Endothelial cell of umbilical vein (primary cell): ENCODE data around the gene PARM1. TPM values are rescaled to one million over a fixed set of nuclear protein-coding genes. Genes with fewer than 3 reads are reported as not detected.

Experiments
- BruUV-seq: library from RNA; stranded (reverse); fragments of 400-500 nt; replicated peaks from 2 replicates; lab custom pipeline; 2021; lab: Mats Ljungman, UMichigan
- CTCF ChIA-PET: fragments of 300-600, 350-600 bp; sonication (Branson Sonifier 250); formaldehyde crosslinking; loops from one replicate; lab custom pipeline; 2021; ENCODE audit warnings: antibody characterized with exemption, inconsistent platforms; lab: Charles Lee
- POLR2A ChIA-PET: fragments of 300-600, 350-600 bp; sonication (Branson Sonifier 250); formaldehyde crosslinking; loops from one replicate; lab custom pipeline; 2021; ENCODE audit warnings: antibody characterized with exemption, inconsistent platforms; lab: Charles Lee
- DNase-seq: peaks from one replicate; pipeline ENCODE4 v3.0.0-alpha.2; 2011; ENCODE audit warnings: low read depth, low spot score
- FAIRE-seq: peaks from 2 replicates; lab custom pipeline; 2011; peaks lifted over from hg19 to GRCh38; lab: Jason Lieb, UNC
- H2AFZ ChIP-seq: 2 replicates; pipeline ENCODE4 v1.6.0; 2012; ENCODE audit warnings: low read depth, low read length, control low read depth, inconsistent platforms
- H3K27ac ChIP-seq: 2 replicates; pipeline ENCODE4 v1.5.1; 2011; ENCODE audit warnings: low read depth, mild to moderate bottlenecking, control low read depth, low read length, moderate library complexity; ENCODE audit not compliant: insufficient read depth
- H3K27me3 ChIP-seq, 2 experiments: 2 replicates each; pipeline versions ENCODE4 v1.6.0 to v1.6.1; 2011; ENCODE audit warnings: low read length in 2 of 2, mixed read lengths in 1 of 2; ENCODE audit not compliant: control insufficient read depth in 2 of 2, insufficient read depth in 2 of 2
- H3K36me3 ChIP-seq, 2 experiments: 2 replicates in 1 of 2; 3 replicates in 1 of 2; pipeline ENCODE4 v1.5.1; 2011; ENCODE audit warnings: low read length in 2 of 2, mild to moderate bottlenecking in 1 of 2, moderate library complexity in 1 of 2; ENCODE audit not compliant: control insufficient read depth in 2 of 2, insufficient read depth in 2 of 2; ENCODE audit errors: extremely low read depth in 1 of 2
- H3K4me1 ChIP-seq: 3 replicates; pipeline ENCODE4 v1.5.1; 2011; ENCODE audit warnings: mild to moderate bottlenecking, low read length; ENCODE audit not compliant: control insufficient read depth, insufficient read depth; ENCODE audit errors: extremely low read depth
- H3K4me2 ChIP-seq: 2 replicates; pipeline ENCODE4 v1.6.1; 2011; ENCODE audit warnings: low read length, control low read depth, mixed read lengths; ENCODE audit not compliant: insufficient read depth
- H3K4me3 ChIP-seq, 3 experiments: fragments of 200-600 bp in 1 of 3; sonication (generic), shearing (Covaris generic) in 1 of 3; replicated peaks in 1 of 3; 2 replicates each; pipeline ENCODE4 v1.5.1; 2011 to 2016; ENCODE audit warnings: control low read depth in 3 of 3, low read length in 3 of 3, mild to moderate bottlenecking in 2 of 3, inconsistent platforms in 1 of 3, low read depth in 1 of 3, moderate library complexity in 1 of 3; ENCODE audit not compliant: insufficient read depth in 1 of 3
- H3K79me2 ChIP-seq: 2 replicates; pipeline ENCODE4 v1.6.0; 2012; ENCODE audit warnings: low read length, inconsistent platforms; ENCODE audit not compliant: control insufficient read depth, insufficient read depth
- H3K9ac ChIP-seq: replicated peaks from 2 replicates; pipeline ENCODE3; 2011; ENCODE audit warnings: low read length, control low read depth; ENCODE audit not compliant: insufficient read depth; ENCODE audit errors: extremely low read depth
- H3K9me1 ChIP-seq: replicated peaks from 3 replicates; pipeline ENCODE4 v1.6.0; 2011; ENCODE audit warnings: mild to moderate bottlenecking, low read length; ENCODE audit not compliant: control insufficient read depth, insufficient read depth; ENCODE audit errors: extremely low read depth
- H3K9me3 ChIP-seq: replicated peaks from 2 replicates; pipeline ENCODE4 v1.5.1; 2012; ENCODE audit warnings: low read length, inconsistent platforms; ENCODE audit not compliant: control insufficient read depth, insufficient read depth
- H4K20me1 ChIP-seq: replicated peaks from 2 replicates; pipeline ENCODE3; 2011; ENCODE audit warnings: mild to moderate bottlenecking, low read length; ENCODE audit not compliant: control insufficient read depth, insufficient read depth; ENCODE audit errors: extremely low read depth
- EZH2 ChIP-seq: IDR thresholded peaks from 2 replicates; pipeline ENCODE4 v1.6.1; 2012; ENCODE audit warnings: borderline replicate concordance, low read depth, mild to moderate bottlenecking, moderate library complexity, low read length, inconsistent platforms; ENCODE audit not compliant: severe bottlenecking
- FOS ChIP-seq: IDR thresholded peaks from 2 replicates; pipeline ENCODE4 v1.6.1; 2011; ENCODE audit warnings: mild to moderate bottlenecking, low read length, moderate library complexity, borderline replicate concordance; ENCODE audit not compliant: insufficient read depth
- POLR2A ChIP-seq: IDR thresholded peaks from 2 replicates; pipeline ENCODE4 v1.6.1; 2012; ENCODE audit warnings: low read depth, mild to moderate bottlenecking, control low read depth, low read length
- dilution Hi-C: fragments of 300-500 bp; cut with MboI; formaldehyde crosslinking; loops from one replicate; pipeline ENCODE4 v1.15.0; 2019; ENCODE audit warnings: low sequenced_read_pairs; ENCODE audit not compliant: extremely low pct_ligation_motif_present
- intact Hi-C: fragments of 100-400 bp; cut with micrococcal nuclease; formaldehyde crosslinking; loops from one replicate; pipeline ENCODE4 v1.10.0; 2022
- polyA plus RNA-seq, 4 experiments: library from polyadenylated mRNA; depleted of rRNA in 3 of 4; stranded (reverse) in 3 of 4; unstranded in 1 of 4; fragments of >200 nt; gene quantifications; 2 replicates each; pipeline versions ENCODE4 v1.2.1 to v1.2.3, GENCODE V29; 2011 to 2012; ENCODE audit warnings: missing spikeins in 1 of 4
- total RNA-seq: library from RNA; stranded (reverse); gene quantifications from 2 replicates; pipeline ENCODE4 v1.2.3, GENCODE V29; 2021

Gene PARM1
- total and polyA plus RNA-seq, 2 donors (not counting 3 experiments of a cell fraction or from before 2014, with no cell fraction given): 0.01 TPM; not detected in 1

- intact Hi-C loops: loop anchor here (5.0 to 10.0 kb wide), 3 partner anchors 559 to 914 kb away; no protein-coding TSS in a partner anchor
- H2AFZ ChIP-seq: peak overlapping the region; percentile 79
- no peak for TF ChIP-seq FOS
- TF ChIP-seq EZH2: peak; percentile 77
- ChIA-PET CTCF (interaction anchor here (1.0 to 2.7 kb wide), 6 partner anchors 10 to 613 kb away, joined by 3 to 16 read pairs (median 4); no protein-coding TSS in a partner anchor), POLR2A (no interaction called here)
- H3K9me3 ChIP-seq: no peaks in the 10 kb centered on the region
- H3K79me2 ChIP-seq: no peaks in the 10 kb centered on the region
- H3K9ac ChIP-seq: no peak overlapping the region
- no peaks in the 10 kb centered on the region for H3K36me3 ChIP-seq
- no peak overlapping the region for H3K27ac ChIP-seq
- DNase-seq (peak; percentile 4), FAIRE-seq (no peak)
- peaks cover 17% of the 10 kb centered on the region for H3K4me1 ChIP-seq
- peaks cover 35 to 50% of the 10 kb centered on the region in 2 experiments for H3K27me3 ChIP-seq
- H3K4me3 ChIP-seq: peak overlapping the region in 1 of 3 experiments; percentile 33
- BruUV-seq: no TSS peak
- dilution Hi-C loops: no loop called here
- no peaks in the 10 kb centered on the region for H4K20me1 ChIP-seq
- H3K4me2 ChIP-seq: peak overlapping the region; percentile 67
- no peaks in the 10 kb centered on the region for H3K9me1 ChIP-seq
Observed at GRCh38 chr4:74933562-74934015, 673 bp downstream of the PARM1 start.

GRCh38 chr4:74934016-74934831 lies 1.3 kb downstream of the PARM1 start:
- FAIRE-seq (peak; percentile 52), DNase-seq (peak; percentile 42)
- Histone ChIP-seq H3K27me3 (peaks cover 35 to 48% of the 10 kb centered on the region in 2 experiments), H3K9me1 (no peaks in the 10 kb centered on the region), H4K20me1 (no peaks in the 10 kb centered on the region), H3K9ac (no peak overlapping the region), H3K36me3 (no peaks in the 10 kb centered on the region), H3K4me3 (peak overlapping the region in 1 of 3 experiments; percentile 38), H3K27ac (no peak overlapping the region), H2AFZ (peak overlapping the region; percentile 28), H3K4me1 (peaks cover 17% of the 10 kb centered on the region), H3K9me3 (no peaks in the 10 kb centered on the region), H3K79me2 (no peaks in the 10 kb centered on the region), H3K4me2 (peak overlapping the region; percentile 59)
- TF ChIP-seq POLR2A (no peak), EZH2 (peak; percentile 96)
- ChIA-PET POLR2A (no interaction called here), CTCF (interaction anchor here (0.7 to 2.7 kb wide), 7 partner anchors 9 to 613 kb away, joined by 3 to 16 read pairs (median 3); no protein-coding TSS in a partner anchor)
- BruUV-seq: no TSS peak
- intact Hi-C loops (loop anchor here (5.0 to 10.0 kb wide), 3 partner anchors 558 to 913 kb away; no protein-coding TSS in a partner anchor), dilution Hi-C loops (no loop called here)
